ENCODE results near the gene PARPBP. TPM values are rescaled to one million over a fixed set of nuclear protein-coding genes. Genes with fewer than 3 reads are reported as not detected.

PARPBP gene
- total and polyA plus RNA-seq, 2 of the 8 experiments (the other 6 are each of a cell fraction or from before 2014, with no cell fraction given): 10.9 to 38.1 TPM

DNA sequence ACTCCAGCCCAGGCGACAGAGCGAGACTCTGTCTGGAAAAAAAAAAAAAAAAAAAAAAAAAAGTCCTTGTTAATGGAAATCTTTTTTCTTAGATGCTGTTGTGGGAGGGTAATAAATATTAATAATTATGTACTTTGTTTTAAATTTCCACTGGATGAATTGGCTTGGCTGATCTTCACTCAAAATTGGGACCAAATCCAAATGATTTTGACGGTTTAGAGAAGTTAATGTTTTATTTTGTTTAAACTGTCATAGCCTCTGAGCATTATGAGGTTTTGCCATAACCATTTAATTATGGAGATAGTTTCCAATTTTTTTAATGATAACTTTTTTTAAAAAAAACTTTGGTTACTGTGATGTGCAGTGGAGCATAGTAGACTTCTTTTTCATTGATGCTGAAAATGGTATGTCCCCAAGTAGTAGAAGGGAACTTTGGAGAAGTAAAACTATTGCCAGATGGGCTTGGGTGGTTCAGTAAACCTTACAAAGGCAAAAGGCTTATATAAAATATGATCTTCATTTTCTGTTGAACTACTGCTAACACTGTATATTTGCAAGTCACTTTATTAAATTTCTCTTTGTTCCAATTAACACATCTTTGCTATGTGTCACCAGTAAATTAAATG lies 81.6 kb downstream of the PARPBP start (continued):
- TF ChIP-seq, protein P1, sequence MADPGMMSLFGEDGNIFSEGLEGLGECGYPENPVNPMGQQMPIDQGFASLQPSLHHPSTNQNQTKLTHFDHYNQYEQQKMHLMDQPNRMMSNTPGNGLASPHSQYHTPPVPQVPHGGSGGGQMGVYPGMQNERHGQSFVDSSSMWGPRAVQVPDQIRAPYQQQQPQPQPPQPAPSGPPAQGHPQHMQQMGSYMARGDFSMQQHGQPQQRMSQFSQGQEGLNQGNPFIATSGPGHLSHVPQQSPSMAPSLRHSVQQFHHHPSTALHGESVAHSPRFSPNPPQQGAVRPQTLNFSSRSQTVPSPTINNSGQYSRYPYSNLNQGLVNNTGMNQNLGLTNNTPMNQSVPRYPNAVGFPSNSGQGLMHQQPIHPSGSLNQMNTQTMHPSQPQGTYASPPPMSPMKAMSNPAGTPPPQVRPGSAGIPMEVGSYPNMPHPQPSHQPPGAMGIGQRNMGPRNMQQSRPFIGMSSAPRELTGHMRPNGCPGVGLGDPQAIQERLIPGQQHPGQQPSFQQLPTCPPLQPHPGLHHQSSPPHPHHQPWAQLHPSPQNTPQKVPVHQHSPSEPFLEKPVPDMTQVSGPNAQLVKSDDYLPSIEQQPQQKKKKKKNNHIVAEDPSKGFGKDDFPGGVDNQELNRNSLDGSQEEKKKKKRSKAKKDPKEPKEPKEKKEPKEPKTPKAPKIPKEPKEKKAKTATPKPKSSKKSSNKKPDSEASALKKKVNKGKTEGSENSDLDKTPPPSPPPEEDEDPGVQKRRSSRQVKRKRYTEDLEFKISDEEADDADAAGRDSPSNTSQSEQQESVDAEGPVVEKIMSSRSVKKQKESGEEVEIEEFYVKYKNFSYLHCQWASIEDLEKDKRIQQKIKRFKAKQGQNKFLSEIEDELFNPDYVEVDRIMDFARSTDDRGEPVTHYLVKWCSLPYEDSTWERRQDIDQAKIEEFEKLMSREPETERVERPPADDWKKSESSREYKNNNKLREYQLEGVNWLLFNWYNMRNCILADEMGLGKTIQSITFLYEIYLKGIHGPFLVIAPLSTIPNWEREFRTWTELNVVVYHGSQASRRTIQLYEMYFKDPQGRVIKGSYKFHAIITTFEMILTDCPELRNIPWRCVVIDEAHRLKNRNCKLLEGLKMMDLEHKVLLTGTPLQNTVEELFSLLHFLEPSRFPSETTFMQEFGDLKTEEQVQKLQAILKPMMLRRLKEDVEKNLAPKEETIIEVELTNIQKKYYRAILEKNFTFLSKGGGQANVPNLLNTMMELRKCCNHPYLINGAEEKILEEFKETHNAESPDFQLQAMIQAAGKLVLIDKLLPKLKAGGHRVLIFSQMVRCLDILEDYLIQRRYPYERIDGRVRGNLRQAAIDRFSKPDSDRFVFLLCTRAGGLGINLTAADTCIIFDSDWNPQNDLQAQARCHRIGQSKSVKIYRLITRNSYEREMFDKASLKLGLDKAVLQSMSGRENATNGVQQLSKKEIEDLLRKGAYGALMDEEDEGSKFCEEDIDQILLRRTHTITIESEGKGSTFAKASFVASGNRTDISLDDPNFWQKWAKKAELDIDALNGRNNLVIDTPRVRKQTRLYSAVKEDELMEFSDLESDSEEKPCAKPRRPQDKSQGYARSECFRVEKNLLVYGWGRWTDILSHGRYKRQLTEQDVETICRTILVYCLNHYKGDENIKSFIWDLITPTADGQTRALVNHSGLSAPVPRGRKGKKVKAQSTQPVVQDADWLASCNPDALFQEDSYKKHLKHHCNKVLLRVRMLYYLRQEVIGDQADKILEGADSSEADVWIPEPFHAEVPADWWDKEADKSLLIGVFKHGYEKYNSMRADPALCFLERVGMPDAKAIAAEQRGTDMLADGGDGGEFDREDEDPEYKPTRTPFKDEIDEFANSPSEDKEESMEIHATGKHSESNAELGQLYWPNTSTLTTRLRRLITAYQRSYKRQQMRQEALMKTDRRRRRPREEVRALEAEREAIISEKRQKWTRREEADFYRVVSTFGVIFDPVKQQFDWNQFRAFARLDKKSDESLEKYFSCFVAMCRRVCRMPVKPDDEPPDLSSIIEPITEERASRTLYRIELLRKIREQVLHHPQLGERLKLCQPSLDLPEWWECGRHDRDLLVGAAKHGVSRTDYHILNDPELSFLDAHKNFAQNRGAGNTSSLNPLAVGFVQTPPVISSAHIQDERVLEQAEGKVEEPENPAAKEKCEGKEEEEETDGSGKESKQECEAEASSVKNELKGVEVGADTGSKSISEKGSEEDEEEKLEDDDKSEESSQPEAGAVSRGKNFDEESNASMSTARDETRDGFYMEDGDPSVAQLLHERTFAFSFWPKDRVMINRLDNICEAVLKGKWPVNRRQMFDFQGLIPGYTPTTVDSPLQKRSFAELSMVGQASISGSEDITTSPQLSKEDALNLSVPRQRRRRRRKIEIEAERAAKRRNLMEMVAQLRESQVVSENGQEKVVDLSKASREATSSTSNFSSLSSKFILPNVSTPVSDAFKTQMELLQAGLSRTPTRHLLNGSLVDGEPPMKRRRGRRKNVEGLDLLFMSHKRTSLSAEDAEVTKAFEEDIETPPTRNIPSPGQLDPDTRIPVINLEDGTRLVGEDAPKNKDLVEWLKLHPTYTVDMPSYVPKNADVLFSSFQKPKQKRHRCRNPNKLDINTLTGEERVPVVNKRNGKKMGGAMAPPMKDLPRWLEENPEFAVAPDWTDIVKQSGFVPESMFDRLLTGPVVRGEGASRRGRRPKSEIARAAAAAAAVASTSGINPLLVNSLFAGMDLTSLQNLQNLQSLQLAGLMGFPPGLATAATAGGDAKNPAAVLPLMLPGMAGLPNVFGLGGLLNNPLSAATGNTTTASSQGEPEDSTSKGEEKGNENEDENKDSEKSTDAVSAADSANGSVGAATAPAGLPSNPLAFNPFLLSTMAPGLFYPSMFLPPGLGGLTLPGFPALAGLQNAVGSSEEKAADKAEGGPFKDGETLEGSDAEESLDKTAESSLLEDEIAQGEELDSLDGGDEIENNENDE (IDR thresholded peaks at IDR 0.05; ENCODE audit: insufficient replicate concordance, low read length): no peak
